Colonic mucosa (tissue), 4 donors: ENCODE data around the gene SUPT5H. TPM values are rescaled to one million over a fixed set of nuclear protein-coding genes. Genes with fewer than 3 reads are reported as not detected.
A peak's percentile ranks its signal among the peaks of the same experiment; 100 is the strongest.

Experiments used
- DNase-seq: peaks from one replicate; pipeline ENCODE4 v3.0.0-alpha.2; 2020
- H3K27ac ChIP-seq: fragments of 200-600 bp; one replicate; pipeline ENCODE4 v1.8.0; 2021
- H3K27me3 ChIP-seq: fragments of 200-600 bp; one replicate; pipeline ENCODE4 v1.8.0; 2021
- H3K36me3 ChIP-seq: fragments of 200-600 bp; one replicate; pipeline ENCODE4 v1.8.0; 2021
- H3K4me1 ChIP-seq: fragments of 200-600 bp; one replicate; pipeline ENCODE4 v1.8.0; 2021; ENCODE audit warnings: mild to moderate bottlenecking
- H3K4me3 ChIP-seq: fragments of 200-600 bp; one replicate; pipeline ENCODE4 v1.8.0; 2021
- H3K9ac ChIP-seq, 2 donors: one replicate each; pipeline ENCODE4 v1.7.0; 2013; ENCODE audit warnings: control low read depth in 2 of 2, low read depth in 2 of 2, low read length in 2 of 2
- H3K9me3 ChIP-seq: fragments of 200-600 bp; one replicate; pipeline ENCODE4 v1.8.0; 2021
- CTCF ChIP-seq: fragments of 200-600 bp; IDR thresholded peaks from one replicate; pipeline ENCODE4 v1.8.0; 2022; ENCODE audit warnings: antibody characterized with exemption, mild to moderate bottlenecking
- intact Hi-C: fragments of 100-400 bp; cut with DNase I; formaldehyde crosslinking; loops from one replicate; pipeline ENCODE4 v1.14.1; 2022
- total RNA-seq, 2 donors: library from RNA; stranded (reverse); fragmentation: NEBNext Ultra II Directional in 1 of 2; extraction: Animal tissue kit (Norgen Biotek cat#: 25700) in 1 of 2; gene quantifications; one replicate each; pipeline ENCODE4 v1.2.1, GENCODE V29; 2021
- donor health status: healthy.
- donor health status: DM: no; HTN: no; CAD: no.
- donor health status: DM: no; HTN: no; CAD: no.

Gene SUPT5H
- total RNA-seq, 2 donors from 2014 or later = 76.6 to 123 TPM

GRCh38 chr19:39470724-39471339 lies 25.4 kb downstream of the SUPT5H start:
- no peak for TF ChIP-seq CTCF

GRCh38 chr19:39471756-39472536 lies 26.6 kb downstream of the SUPT5H start:
- H3K27ac ChIP-seq = no peak overlapping the region
- H3K9me3 ChIP-seq = no peaks in the 10 kb centered on the region
- no peak overlapping the region for H3K4me3 ChIP-seq
- TF ChIP-seq CTCF = no peak
- H3K27me3 ChIP-seq = no peaks in the 10 kb centered on the region
- peaks cover 15% of the 10 kb centered on the region for H3K36me3 ChIP-seq
- no peak overlapping the region for H3K9ac ChIP-seq
- DNase-seq = no peak
- H3K4me1 ChIP-seq = no peaks in the 10 kb centered on the region
- intact Hi-C loops = loop anchor here (5.0 kb wide), 1 partner anchor 60 kb away; the partner anchor contains the start of gene EID2B

More at GRCh38 chr19:39470724-39471339, 25.4 kb downstream of the SUPT5H start:
- no peak for DNase-seq
- Histone ChIP-seq H3K4me1 (no peaks in the 10 kb centered on the region), H3K9me3 (no peaks in the 10 kb centered on the region), H3K27me3 (no peaks in the 10 kb centered on the region), H3K36me3 (peaks cover 21% of the 10 kb centered on the region), H3K9ac (no peak overlapping the region), H3K4me3 (no peak overlapping the region), H3K27ac (no peak overlapping the region)
- intact Hi-C loops = loop anchor here (5.0 kb wide), 1 partner anchor 61 kb away; the partner anchor contains the start of gene EID2B

GRCh38 chr19:39472746-39473442 lies 27.5 kb downstream of the SUPT5H start:
- H3K9ac ChIP-seq = no peak overlapping the region
- intact Hi-C loops = loop anchor here (5.0 kb wide), 1 partner anchor 59 kb away; the partner anchor contains the start of gene EID2B

GRCh38 chr19:39473443-39473960 lies 28.1 kb downstream of the SUPT5H start:
- no peak overlapping the region for H3K9ac ChIP-seq
- no peak overlapping the region for H3K4me3 ChIP-seq
- H3K27ac ChIP-seq = no peak overlapping the region
- no peak for DNase-seq
- no peaks in the 10 kb centered on the region for H3K27me3 ChIP-seq
- H3K4me1 ChIP-seq = no peaks in the 10 kb centered on the region
- no peaks in the 10 kb centered on the region for H3K9me3 ChIP-seq
- intact Hi-C loops = loop anchor here (5.0 kb wide), 1 partner anchor 59 kb away; the partner anchor contains the start of gene EID2B
- TF ChIP-seq CTCF = no peak
- peaks cover 15% of the 10 kb centered on the region for H3K36me3 ChIP-seq

More at GRCh38 chr19:39472746-39473442, 27.5 kb downstream of the SUPT5H start:
- Histone ChIP-seq H3K27ac (no peak overlapping the region), H3K9me3 (no peaks in the 10 kb centered on the region), H3K4me3 (no peak overlapping the region), H3K36me3 (peaks cover 15% of the 10 kb centered on the region), H3K27me3 (no peaks in the 10 kb centered on the region), H3K4me1 (no peaks in the 10 kb centered on the region)
- DNase-seq = no peak
- no peak for TF ChIP-seq CTCF

- no peak overlapping the region for H3K4me3 ChIP-seq
- no peak overlapping the region for H3K9ac ChIP-seq
- H3K4me1 ChIP-seq = no peaks in the 10 kb centered on the region
- H3K9me3 ChIP-seq = no peaks in the 10 kb centered on the region
- H3K36me3 ChIP-seq = peaks cover 11% of the 10 kb centered on the region
- H3K27me3 ChIP-seq = no peaks in the 10 kb centered on the region
- H3K27ac ChIP-seq = no peak overlapping the region
- peak; percentile 45 for TF ChIP-seq CTCF
- DNase-seq = peak; percentile 53
- intact Hi-C loops = loop anchor here (5.0 kb wide), 1 partner anchor 58 kb away; the partner anchor contains the start of gene EID2B
Measured at GRCh38 chr19:39474139-39474620, 28.8 kb downstream of the SUPT5H start.
